ENCODE data around the gene SUN1.

DNA sequence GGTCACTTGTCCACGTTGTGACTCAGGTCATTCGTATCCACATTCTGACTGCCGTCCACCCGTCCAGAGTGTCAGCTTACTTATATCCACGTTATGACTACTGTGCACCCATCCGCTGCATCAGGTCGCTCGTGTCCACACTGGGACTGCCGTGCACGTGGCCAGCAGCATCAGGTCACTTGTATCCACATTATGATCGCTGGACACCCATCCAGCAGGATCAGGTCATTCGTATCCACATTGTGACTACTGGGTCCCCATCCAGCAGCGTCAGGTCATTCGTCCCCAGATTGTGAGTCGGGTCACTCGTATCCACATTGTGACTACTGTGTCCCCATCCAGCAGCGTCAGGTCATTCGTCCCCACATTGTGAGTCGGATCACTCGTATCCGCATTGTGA is 47.3 kb upstream of the SUN1 start:
- TF ChIP-seq, protein P1, sequence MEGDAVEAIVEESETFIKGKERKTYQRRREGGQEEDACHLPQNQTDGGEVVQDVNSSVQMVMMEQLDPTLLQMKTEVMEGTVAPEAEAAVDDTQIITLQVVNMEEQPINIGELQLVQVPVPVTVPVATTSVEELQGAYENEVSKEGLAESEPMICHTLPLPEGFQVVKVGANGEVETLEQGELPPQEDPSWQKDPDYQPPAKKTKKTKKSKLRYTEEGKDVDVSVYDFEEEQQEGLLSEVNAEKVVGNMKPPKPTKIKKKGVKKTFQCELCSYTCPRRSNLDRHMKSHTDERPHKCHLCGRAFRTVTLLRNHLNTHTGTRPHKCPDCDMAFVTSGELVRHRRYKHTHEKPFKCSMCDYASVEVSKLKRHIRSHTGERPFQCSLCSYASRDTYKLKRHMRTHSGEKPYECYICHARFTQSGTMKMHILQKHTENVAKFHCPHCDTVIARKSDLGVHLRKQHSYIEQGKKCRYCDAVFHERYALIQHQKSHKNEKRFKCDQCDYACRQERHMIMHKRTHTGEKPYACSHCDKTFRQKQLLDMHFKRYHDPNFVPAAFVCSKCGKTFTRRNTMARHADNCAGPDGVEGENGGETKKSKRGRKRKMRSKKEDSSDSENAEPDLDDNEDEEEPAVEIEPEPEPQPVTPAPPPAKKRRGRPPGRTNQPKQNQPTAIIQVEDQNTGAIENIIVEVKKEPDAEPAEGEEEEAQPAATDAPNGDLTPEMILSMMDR (IDR thresholded peaks at IDR 0.05) = no peak
- TF ChIP-seq POLR2A (IDR thresholded peaks at IDR 0.05) = no peak
